CD4-positive, alpha-beta T cell (primary cell): Measurements from ENCODE around the gene IQCM. TPM values are rescaled to one million over a fixed set of nuclear protein-coding genes. Genes with fewer than 3 reads are reported as not detected.

Experiments
- ATAC-seq: fragments of 200-7000 bp; cut with Tn5 transposase; one replicate; pipeline ENCODE4 v1.10.0; 2022; ENCODE audit warnings: mild to moderate bottlenecking; ENCODE audit not compliant: poor library complexity
- CTCF ChIA-PET: fragments of 350-600 bp; sonication (Branson Sonifier 250); formaldehyde crosslinking; loops from one replicate; lab custom pipeline; 2021; ENCODE audit warnings: antibody characterized with exemption, inconsistent platforms; lab: Charles Lee
- POLR2A ChIA-PET: fragments of 350-600 bp; sonication (Branson Sonifier 250); formaldehyde crosslinking; loops from one replicate; lab custom pipeline; 2021; ENCODE audit warnings: antibody characterized with exemption, inconsistent platforms; lab: Charles Lee
- DNase-seq, 14 experiments: peaks; one replicate each; pipeline ENCODE4 v3.0.0-alpha.2; 2013 to 2020; ENCODE audit warnings: mixed read lengths in 2 of 14
- H3K27ac ChIP-seq, 2 donors: one replicate each; pipeline versions ENCODE4 v1.5.1 to v1.7.0; 2013; ENCODE audit warnings: low read length in 2 of 2, low read depth in 1 of 2, mild to moderate bottlenecking in 1 of 2
- H3K27me3 ChIP-seq, 2 experiments: 1 replicate in 1 of 2; 2 replicates in 1 of 2; pipeline versions ENCODE4 v1.6.1 to v1.7.0; 2013; ENCODE audit warnings: low read length in 2 of 2, control low read depth in 1 of 2, mild to moderate bottlenecking in 1 of 2, moderate library complexity in 1 of 2; ENCODE audit not compliant: insufficient read depth in 2 of 2, control insufficient read depth in 1 of 2
- H3K36me3 ChIP-seq: one replicate; pipeline ENCODE4 v1.6.1; 2013; ENCODE audit warnings: low read length, control low read depth; ENCODE audit not compliant: insufficient read depth
- H3K4me1 ChIP-seq: one replicate; pipeline ENCODE4 v1.6.1; 2013; ENCODE audit warnings: low read length, control low read depth; ENCODE audit not compliant: insufficient read depth
- H3K4me3 ChIP-seq: one replicate; pipeline ENCODE4 v1.5.1; 2013; ENCODE audit warnings: mild to moderate bottlenecking, low read length, moderate library complexity
- H3K9me3 ChIP-seq, 2 experiments: 1 replicate in 1 of 2; 2 replicates in 1 of 2; pipeline versions ENCODE4 v1.6.1 to v1.7.0; 2013; ENCODE audit warnings: low read length in 2 of 2, mild to moderate bottlenecking in 2 of 2, control low read depth in 1 of 2, moderate library complexity in 1 of 2; ENCODE audit not compliant: control insufficient read depth in 1 of 2, insufficient read depth in 1 of 2
- H3K27ac Mint-ChIP-seq: one replicate; pipeline ENCODE4 v1.8.0; 2020; ENCODE audit warnings: mixed read lengths
- H3K27me3 Mint-ChIP-seq: one replicate; pipeline ENCODE4 v1.8.0; 2021; ENCODE audit warnings: mixed read lengths
- H3K36me3 Mint-ChIP-seq: one replicate; pipeline ENCODE4 v1.8.0; 2021; ENCODE audit warnings: low read depth, mixed read lengths
- H3K4me1 Mint-ChIP-seq: one replicate; pipeline ENCODE4 v1.8.0; 2021; ENCODE audit warnings: low read depth, mixed read lengths
- H3K4me3 Mint-ChIP-seq: one replicate; pipeline ENCODE4 v1.8.0; 2020; ENCODE audit warnings: mild to moderate bottlenecking, mixed read lengths
- H3K9me3 Mint-ChIP-seq: one replicate; pipeline ENCODE4 v1.8.0; 2020; ENCODE audit warnings: mixed read lengths
- intact Hi-C, 2 experiments: fragments of 100-400 bp; cut with DNase I in 1 of 2; cut with micrococcal nuclease in 1 of 2; formaldehyde crosslinking; loops; one replicate each; pipeline versions ENCODE4 v1.15.1 to v1.9.0; 2023 to 2025; cut with DNase I, micrococcal nuclease
- total RNA-seq, 174 experiments: library from RNA in 2 of 174; stranded (reverse) in 2 of 174; gene quantifications; one replicate each; pipeline ENCODE4 v1.2.3 and lab custom pipeline; 2021 to 2026
- TF ChIP-seq, protein P1 (sequence below): fragments of 200-600 bp; IDR thresholded peaks from one replicate; pipeline ENCODE4 v1.8.0; 2022; ENCODE audit warnings: antibody characterized with exemption, mild to moderate bottlenecking

The IQCM gene
- total RNA-seq, 2 experiments from 2014 or later = not detected

- Mint-ChIP-seq H3K27me3 (no peaks in the 10 kb centered on the region), H3K4me1 (no peaks in the 10 kb centered on the region), H3K27ac (no peak overlapping the region), H3K4me3 (no peak overlapping the region), H3K9me3 (peaks cover 7% of the 10 kb centered on the region), H3K36me3 (no peaks in the 10 kb centered on the region)
- H3K36me3 ChIP-seq = no peaks in the 10 kb centered on the region
- no peaks in the 10 kb centered on the region for H3K9me3 ChIP-seq
- CTCF ChIA-PET = interaction anchor here (0.6 kb wide), 1 partner anchor 11 kb away, joined by 3 read pairs; no protein-coding TSS in a partner anchor
- POLR2A ChIA-PET = no interaction called here
- H3K27me3 ChIP-seq = no peaks in the 10 kb centered on the region
- H3K4me3 ChIP-seq = no peak overlapping the region
- H3K27ac ChIP-seq = no peak overlapping the region
- intact Hi-C loops = no loop called here
- TF ChIP-seq, protein P1, sequence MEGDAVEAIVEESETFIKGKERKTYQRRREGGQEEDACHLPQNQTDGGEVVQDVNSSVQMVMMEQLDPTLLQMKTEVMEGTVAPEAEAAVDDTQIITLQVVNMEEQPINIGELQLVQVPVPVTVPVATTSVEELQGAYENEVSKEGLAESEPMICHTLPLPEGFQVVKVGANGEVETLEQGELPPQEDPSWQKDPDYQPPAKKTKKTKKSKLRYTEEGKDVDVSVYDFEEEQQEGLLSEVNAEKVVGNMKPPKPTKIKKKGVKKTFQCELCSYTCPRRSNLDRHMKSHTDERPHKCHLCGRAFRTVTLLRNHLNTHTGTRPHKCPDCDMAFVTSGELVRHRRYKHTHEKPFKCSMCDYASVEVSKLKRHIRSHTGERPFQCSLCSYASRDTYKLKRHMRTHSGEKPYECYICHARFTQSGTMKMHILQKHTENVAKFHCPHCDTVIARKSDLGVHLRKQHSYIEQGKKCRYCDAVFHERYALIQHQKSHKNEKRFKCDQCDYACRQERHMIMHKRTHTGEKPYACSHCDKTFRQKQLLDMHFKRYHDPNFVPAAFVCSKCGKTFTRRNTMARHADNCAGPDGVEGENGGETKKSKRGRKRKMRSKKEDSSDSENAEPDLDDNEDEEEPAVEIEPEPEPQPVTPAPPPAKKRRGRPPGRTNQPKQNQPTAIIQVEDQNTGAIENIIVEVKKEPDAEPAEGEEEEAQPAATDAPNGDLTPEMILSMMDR = no peak
- no peaks in the 10 kb centered on the region for H3K4me1 ChIP-seq
- DNase-seq = no peak
- no peak for ATAC-seq
These were observed 230.9 kb downstream of the IQCM start for GRCh38 chr4:149584722-149585121.

DNA sequence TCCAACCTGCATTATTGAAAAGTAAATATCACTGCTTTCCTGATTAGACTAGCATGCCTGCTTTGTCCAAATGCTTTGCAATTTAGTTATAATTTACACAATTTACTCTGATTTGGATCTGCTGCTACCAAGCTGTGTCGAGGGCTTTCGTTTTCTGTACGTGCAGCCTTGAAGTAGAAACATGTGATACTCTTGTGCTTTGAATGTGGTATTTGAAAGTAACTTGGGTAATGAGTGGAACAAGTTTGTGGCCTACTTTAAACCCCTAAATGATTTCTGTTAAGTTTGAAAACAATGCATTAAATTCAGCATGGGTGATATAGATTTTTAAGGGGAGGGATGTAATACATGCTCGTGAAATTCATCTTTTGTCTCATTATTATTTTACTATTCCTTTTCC, 240.7 kb downstream of the IQCM start:
- ChIA-PET POLR2A (no interaction called here), CTCF (no interaction called here)
- H3K27me3 ChIP-seq = no peaks in the 10 kb centered on the region
- no peaks in the 10 kb centered on the region for H3K4me1 ChIP-seq
- ATAC-seq (no peak), DNase-seq (no peak)
- intact Hi-C loops = no loop called here
- no peaks in the 10 kb centered on the region for H3K9me3 ChIP-seq
- Mint-ChIP-seq H3K4me1 (no peaks in the 10 kb centered on the region), H3K27ac (no peak overlapping the region), H3K9me3 (peaks cover 3% of the 10 kb centered on the region), H3K4me3 (no peak overlapping the region), H3K36me3 (no peaks in the 10 kb centered on the region), H3K27me3 (no peaks in the 10 kb centered on the region)
- H3K4me3 ChIP-seq = no peak overlapping the region
- TF ChIP-seq, protein P1 = no peak
- H3K36me3 ChIP-seq = no peaks in the 10 kb centered on the region
- no peak overlapping the region for H3K27ac ChIP-seq

GRCh38 chr4:149572716-149573115, 242.9 kb downstream of the IQCM start:
- no peaks in the 10 kb centered on the region for H3K9me3 ChIP-seq
- intact Hi-C loops = no loop called here

More at GRCh38 chr4:149572716-149573115, 242.9 kb downstream of the IQCM start:
- H3K4me3 ChIP-seq = no peak overlapping the region
- no peaks in the 10 kb centered on the region for H3K4me1 Mint-ChIP-seq
- H3K27ac Mint-ChIP-seq = no peak overlapping the region
- POLR2A ChIA-PET = no interaction called here
- CTCF ChIA-PET = no interaction called here
- no peaks in the 10 kb centered on the region for H3K27me3 ChIP-seq
- H3K9me3 Mint-ChIP-seq = no peaks in the 10 kb centered on the region
- no peaks in the 10 kb centered on the region for H3K27me3 Mint-ChIP-seq
- H3K4me1 ChIP-seq = no peaks in the 10 kb centered on the region
- no peak overlapping the region for H3K4me3 Mint-ChIP-seq
- no peaks in the 10 kb centered on the region for H3K36me3 Mint-ChIP-seq
- TF ChIP-seq, protein P1 = no peak
- no peaks in the 10 kb centered on the region for H3K36me3 ChIP-seq
- H3K27ac ChIP-seq = no peak overlapping the region
- no peak for ATAC-seq
- DNase-seq = no peak
